Uterus (tissue), 4 donors: ENCODE measurements around the gene CMTM5. TPM values are rescaled to one million over a fixed set of nuclear protein-coding genes. Genes with fewer than 3 reads are reported as not detected.
"Not testable (repeated sequence)": the region's sequence is repeated elsewhere in the genome, so short reads cannot be mapped to it uniquely, and the experiment has no call there.

Experiments
- DNase-seq, 2 donors: peaks; one replicate each; pipeline ENCODE4 v3.0.0-alpha.2; 2019 to 2020
- H3K27ac ChIP-seq, 2 donors: fragments of 200-600 bp; sonication (generic); 1 replicate in 1 of 2; 2 replicates in 1 of 2; pipeline ENCODE4 v1.5.1; 2016 to 2018
- H3K27me3 ChIP-seq, 2 donors: fragments of 200-600 bp; sonication (generic); one replicate each; pipeline ENCODE4 v1.5.1; 2018 to 2019; ENCODE audit warnings: control low read depth in 1 of 2
- H3K36me3 ChIP-seq, 2 donors: fragments of 200-600 bp; sonication (generic); one replicate each; pipeline ENCODE4 v1.5.1; 2019; ENCODE audit warnings: control low read depth in 1 of 2
- H3K4me1 ChIP-seq, 2 donors: fragments of 200-600 bp; sonication (generic); one replicate each; pipeline ENCODE4 v1.5.1; 2018 to 2019; ENCODE audit warnings: control low read depth in 1 of 2
- H3K4me3 ChIP-seq, 2 donors: fragments of 200-600 bp; sonication (generic); 1 replicate in 1 of 2; 2 replicates in 1 of 2; pipeline ENCODE4 v1.5.1; 2018 to 2019; ENCODE audit warnings: mild to moderate bottlenecking in 1 of 2
- H3K9me3 ChIP-seq, 2 donors: fragments of 200-600 bp; sonication (generic); one replicate each; pipeline ENCODE4 v1.5.1; 2019; ENCODE audit warnings: control low read depth in 1 of 2
- POLR2A ChIP-seq, 2 donors: fragments of 450-650 bp; IDR thresholded peaks; one replicate each; pipeline ENCODE4 v1.6.1; 2016; ENCODE audit warnings: antibody characterized with exemption in 2 of 2, mild to moderate bottlenecking in 1 of 2, moderate library complexity in 1 of 2
- intact Hi-C: fragments of 100-400 bp; cut with DNase I; formaldehyde crosslinking; loops from one replicate; pipeline ENCODE4 v1.15.1; 2023; ENCODE audit warnings: low total_unique reads
- total RNA-seq, 4 donors: library from RNA; depleted of rRNA in 3 of 4; stranded (reverse); fragments of >200 nt in 3 of 4; gene quantifications; one replicate each; pipeline versions ENCODE4 v1.1.0 to v1.2.4, GENCODE V29; 2014 to 2023
- TF ChIP-seq, protein P1 (sequence below), 4 experiments: fragments of 200-600 bp in 2 of 4; fragments of 450-650 bp in 2 of 4; sonication (generic) in 2 of 4; IDR thresholded peaks; one replicate each; pipeline ENCODE4 v1.5.1; 2016 to 2019; ENCODE audit warnings: antibody characterized with exemption in 4 of 4, mild to moderate bottlenecking in 2 of 4, moderate library complexity in 1 of 4
- donor health status: DM: yes; HTN: yes; CAD: no.

The CMTM5 gene
- total RNA-seq, 4 donors from 2014 or later: 1.3 to 14.9 (median 6.5) TPM; not detected in 1

DNA sequence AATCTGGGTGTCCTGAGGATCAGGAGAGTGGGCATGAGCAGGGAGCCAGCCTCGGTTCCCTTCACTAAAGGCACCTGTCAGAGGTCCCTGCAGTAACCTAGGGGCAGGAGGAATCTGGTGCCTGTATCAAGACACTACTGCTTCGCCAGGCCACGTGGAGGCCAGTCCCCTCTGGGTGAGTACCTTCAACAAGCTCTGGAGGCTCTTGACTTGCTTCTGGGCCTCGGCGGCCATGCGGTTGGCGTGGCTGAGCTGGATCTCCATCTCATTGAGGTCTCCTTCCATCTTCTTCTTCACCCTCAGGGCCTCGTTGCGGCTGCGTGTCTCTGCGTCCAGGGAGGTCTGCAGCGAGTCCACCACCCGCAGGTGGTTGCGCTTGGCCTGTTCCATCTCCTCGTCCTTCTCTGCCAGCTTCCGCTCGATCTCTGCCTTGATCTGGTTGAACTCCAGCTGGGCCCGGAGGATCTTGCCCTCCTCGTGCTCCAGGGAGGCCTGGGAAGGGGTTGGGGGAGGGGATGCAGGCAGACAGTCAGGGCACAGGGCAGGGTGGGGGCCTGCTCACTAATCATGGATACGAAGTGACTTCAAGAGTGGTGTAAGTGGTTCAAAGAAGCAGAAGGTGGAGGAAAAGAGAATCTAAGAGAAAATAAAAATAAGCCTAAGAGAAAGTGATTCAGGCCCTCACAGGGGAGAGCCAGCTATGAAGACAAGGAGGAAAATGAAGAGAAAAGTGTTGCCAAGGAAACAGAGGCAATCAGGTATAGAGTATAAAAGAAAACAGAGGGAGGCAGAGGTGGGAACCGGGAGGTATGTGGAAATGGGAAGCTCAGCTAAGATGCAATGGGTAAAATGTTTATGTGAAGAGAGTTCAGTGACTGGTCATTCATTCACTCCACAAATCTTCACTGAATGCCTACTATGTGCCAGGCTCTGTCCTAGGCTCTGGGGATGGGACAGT is 39.3 kb downstream of the CMTM5 start:
- TF ChIP-seq POLR2A (IDR thresholded peaks at IDR 0.05): no peak
- TF ChIP-seq, protein P1, sequence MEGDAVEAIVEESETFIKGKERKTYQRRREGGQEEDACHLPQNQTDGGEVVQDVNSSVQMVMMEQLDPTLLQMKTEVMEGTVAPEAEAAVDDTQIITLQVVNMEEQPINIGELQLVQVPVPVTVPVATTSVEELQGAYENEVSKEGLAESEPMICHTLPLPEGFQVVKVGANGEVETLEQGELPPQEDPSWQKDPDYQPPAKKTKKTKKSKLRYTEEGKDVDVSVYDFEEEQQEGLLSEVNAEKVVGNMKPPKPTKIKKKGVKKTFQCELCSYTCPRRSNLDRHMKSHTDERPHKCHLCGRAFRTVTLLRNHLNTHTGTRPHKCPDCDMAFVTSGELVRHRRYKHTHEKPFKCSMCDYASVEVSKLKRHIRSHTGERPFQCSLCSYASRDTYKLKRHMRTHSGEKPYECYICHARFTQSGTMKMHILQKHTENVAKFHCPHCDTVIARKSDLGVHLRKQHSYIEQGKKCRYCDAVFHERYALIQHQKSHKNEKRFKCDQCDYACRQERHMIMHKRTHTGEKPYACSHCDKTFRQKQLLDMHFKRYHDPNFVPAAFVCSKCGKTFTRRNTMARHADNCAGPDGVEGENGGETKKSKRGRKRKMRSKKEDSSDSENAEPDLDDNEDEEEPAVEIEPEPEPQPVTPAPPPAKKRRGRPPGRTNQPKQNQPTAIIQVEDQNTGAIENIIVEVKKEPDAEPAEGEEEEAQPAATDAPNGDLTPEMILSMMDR (IDR thresholded peaks at IDR 0.05): no peak
- H3K4me3 ChIP-seq: no peak overlapping the region
- no peaks in the 10 kb centered on the region for H3K4me1 ChIP-seq
- no peaks in the 10 kb centered on the region for H3K9me3 ChIP-seq
- no peak overlapping the region for H3K27ac ChIP-seq
- no peaks in the 10 kb centered on the region for H3K36me3 ChIP-seq
- intact Hi-C loops: no loop called here
- DNase-seq: no peak
- no peaks in the 10 kb centered on the region for H3K27me3 ChIP-seq

DNA sequence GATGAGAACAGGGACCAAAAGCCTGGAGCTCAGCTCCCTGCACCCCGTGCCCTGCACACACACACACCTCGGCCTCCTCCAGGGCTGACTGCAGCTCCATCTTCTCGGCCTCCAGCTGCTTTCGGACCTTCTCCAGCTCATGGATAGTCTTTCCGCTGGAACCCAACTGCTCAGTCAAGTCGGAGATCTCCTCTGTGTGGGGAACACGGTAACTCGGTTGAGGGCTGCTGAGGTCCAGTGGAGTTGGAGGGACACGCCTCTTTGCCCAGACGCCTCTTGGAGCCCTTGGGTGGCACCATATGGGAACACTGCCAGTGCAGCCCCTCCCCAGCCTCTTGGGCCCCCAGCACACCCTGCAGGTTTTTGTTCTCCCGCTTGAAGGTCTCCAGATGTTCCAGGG is 40.0 kb downstream of the CMTM5 start:
- intact Hi-C loops: no loop called here
- no peaks in the 10 kb centered on the region for H3K36me3 ChIP-seq

DNA sequence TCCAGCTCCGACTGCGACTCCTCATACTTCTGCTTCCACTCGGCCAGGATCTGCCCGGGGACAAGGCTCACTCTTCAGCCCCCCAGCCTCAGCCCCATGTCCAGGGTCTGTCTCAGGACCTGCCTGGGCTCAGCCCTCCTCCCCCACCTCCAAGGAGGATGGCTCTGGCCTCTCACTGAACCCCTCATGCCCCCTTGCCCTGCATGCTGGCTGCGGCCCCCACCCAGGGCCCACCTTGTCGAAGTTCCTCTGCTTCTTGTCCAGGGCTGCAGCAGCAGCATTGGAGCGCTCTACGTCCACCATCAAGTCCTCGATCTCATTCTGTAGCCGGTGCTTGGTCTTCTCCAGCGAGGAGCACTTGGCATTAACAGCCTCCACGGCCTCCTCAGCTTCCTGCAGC is 40.4 kb downstream of the CMTM5 start:
- H3K27me3 ChIP-seq, H3K4me3 ChIP-seq, H3K4me1 ChIP-seq, H3K27ac ChIP-seq, DNase-seq, H3K9me3 ChIP-seq, intact Hi-C loops, H3K36me3 ChIP-seq: not testable (repeated sequence)

More for the DNA sequence above, 40.0 kb downstream of the CMTM5 start:
- H3K4me3 ChIP-seq: no peak overlapping the region
- H3K4me1 ChIP-seq: no peaks in the 10 kb centered on the region
- TF ChIP-seq, protein P1 (IDR thresholded peaks at IDR 0.05): no peak
- no peak for TF ChIP-seq POLR2A (IDR thresholded peaks at IDR 0.05)
- no peak for DNase-seq
- no peak overlapping the region for H3K27ac ChIP-seq
- H3K27me3 ChIP-seq: no peaks in the 10 kb centered on the region
- no peaks in the 10 kb centered on the region for H3K9me3 ChIP-seq

DNA sequence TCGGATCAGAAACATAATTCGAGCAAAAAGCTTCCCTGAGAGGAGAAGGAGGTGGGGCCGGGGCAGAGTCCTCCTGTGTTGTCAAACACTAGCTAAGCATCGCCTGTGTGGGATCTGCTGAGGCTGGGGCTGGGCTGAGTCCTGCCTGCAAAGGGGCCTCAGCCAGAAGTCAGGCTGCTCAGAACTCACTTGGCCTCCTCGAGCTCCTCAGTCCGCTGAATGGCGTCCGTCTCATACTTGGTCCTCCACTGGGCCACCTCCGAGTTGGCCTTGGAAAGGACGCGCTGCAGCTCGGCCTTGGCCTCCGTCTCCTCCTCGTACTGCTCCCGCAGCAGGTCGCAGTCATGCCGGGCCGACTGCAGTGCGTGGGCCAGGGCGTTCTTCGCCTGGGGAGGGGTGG is 41.2 kb downstream of the CMTM5 start:
- Histone ChIP-seq H3K27ac (no peak overlapping the region), H3K4me3 (no peak overlapping the region), H3K9me3 (no peaks in the 10 kb centered on the region), H3K36me3 (no peaks in the 10 kb centered on the region), H3K27me3 (no peaks in the 10 kb centered on the region), H3K4me1 (no peaks in the 10 kb centered on the region)
- intact Hi-C loops: no loop called here
- DNase-seq: no peak
- no peak for TF ChIP-seq POLR2A (IDR thresholded peaks at IDR 0.05)
- TF ChIP-seq, protein P1 (IDR thresholded peaks at IDR 0.05): no peak

DNA sequence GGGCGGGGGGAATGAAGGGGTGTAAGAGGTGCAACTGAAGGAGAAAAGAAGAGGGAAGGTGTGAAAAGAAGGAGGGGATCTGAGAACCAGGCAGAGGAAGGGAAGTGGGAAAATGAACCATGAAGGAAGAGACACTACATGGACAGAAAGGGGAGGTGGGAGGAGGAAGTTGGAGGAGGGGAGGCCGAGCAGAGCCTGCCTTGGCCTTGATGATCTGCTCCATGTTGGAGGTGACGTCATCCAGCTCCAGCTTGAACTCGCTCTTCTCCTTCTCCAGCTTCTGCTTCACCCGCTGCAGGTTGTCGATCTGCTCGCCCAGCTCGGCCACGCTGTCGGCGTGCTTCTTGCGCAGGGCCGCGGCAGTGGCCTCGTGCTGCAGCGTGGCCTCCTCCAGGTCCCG is 42.8 kb downstream of the CMTM5 start:
- H3K27ac ChIP-seq, DNase-seq, H3K4me1 ChIP-seq, H3K27me3 ChIP-seq, H3K4me3 ChIP-seq, intact Hi-C loops, H3K36me3 ChIP-seq, H3K9me3 ChIP-seq: not testable (repeated sequence)

DNA sequence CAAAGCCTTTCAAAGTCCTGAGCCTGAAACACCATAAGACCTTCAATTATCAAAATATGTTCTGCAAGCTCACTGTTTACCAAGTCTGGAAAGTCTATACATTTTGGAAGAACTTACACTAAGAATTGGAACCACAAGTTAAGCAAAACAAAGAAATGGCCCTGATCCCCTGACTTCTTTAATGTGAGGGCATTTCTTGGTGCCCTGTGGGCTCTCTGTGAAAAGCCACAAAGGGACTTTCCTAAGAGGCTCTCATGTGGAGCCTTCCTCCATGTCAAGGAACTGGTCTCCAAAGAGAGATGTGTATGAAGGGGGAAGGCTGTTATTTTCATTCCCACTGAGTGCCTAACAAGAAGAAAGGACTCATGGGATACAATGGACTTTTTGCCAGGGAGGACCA is 44.7 kb downstream of the CMTM5 start:
- Histone ChIP-seq H3K4me3 (no peak overlapping the region), H3K4me1 (no peaks in the 10 kb centered on the region), H3K27ac (no peak overlapping the region), H3K27me3 (no peaks in the 10 kb centered on the region), H3K9me3 (no peaks in the 10 kb centered on the region), H3K36me3 (no peaks in the 10 kb centered on the region)
- intact Hi-C loops: no loop called here
- TF ChIP-seq POLR2A (IDR thresholded peaks at IDR 0.05): no peak
- TF ChIP-seq, protein P1 (IDR thresholded peaks at IDR 0.05): no peak
- no peak for DNase-seq
